ENCODE results near the gene KMT2D. TPM values are rescaled to one million over a fixed set of nuclear protein-coding genes. Genes with fewer than 3 reads are reported as not detected.

KMT2D gene
- total and polyA plus RNA-seq, 5 donors from 2014 or later: 5.2 to 149 (median 6.7) TPM

Other genes with a start within 250 kb of the KMT2D start
- 9.1 TPM for gene CACNB3, start 242.3 kb downstream of the KMT2D start, total RNA-seq
- gene CACNB3, start 242.3 kb downstream of the KMT2D start, polyA plus RNA-seq: 1 to 10 TPM in 2 of 4 donors, under 1 TPM in 2; 0.32 to 2.3 (median 0.83) TPM
- 96.3 TPM for gene DDX23, start 208.6 kb downstream of the KMT2D start, total RNA-seq
- gene DDX23, start 208.6 kb downstream of the KMT2D start, polyA plus RNA-seq: 10 to 100 TPM; 30.5 to 40.4 (median 34.7) TPM
- gene RND1, start 194.9 kb downstream of the KMT2D start, total RNA-seq: 7.3 TPM
- under 1 TPM; 0.13 to 0.63 (median 0.42) TPM for gene RND1, start 194.9 kb downstream of the KMT2D start, polyA plus RNA-seq
- 55.6 TPM for gene FKBP11, start 135.3 kb downstream of the KMT2D start, total RNA-seq
- gene FKBP11, start 135.3 kb downstream of the KMT2D start, polyA plus RNA-seq: 10 to 100 TPM; 56.5 to 79.7 (median 77.0) TPM
- gene ARF3, start 103.3 kb downstream of the KMT2D start, total RNA-seq: 79.4 TPM
- 10 to 100 TPM; 21.2 to 30.5 (median 23.6) TPM for gene ARF3, start 103.3 kb downstream of the KMT2D start, polyA plus RNA-seq
- 1.6 TPM for gene WNT10B, start 89.1 kb downstream of the KMT2D start, total RNA-seq
- gene WNT10B, start 89.1 kb downstream of the KMT2D start, polyA plus RNA-seq: not detected
- gene WNT1, start 82.5 kb downstream of the KMT2D start, total RNA-seq: 0.62 TPM
- gene WNT1, start 82.5 kb downstream of the KMT2D start, polyA plus RNA-seq: under 1 TPM in 1 of 4 donors, not detected in 3; 0.39 TPM
- 0.39 TPM for gene DDN, start 61.4 kb downstream of the KMT2D start, total RNA-seq
- not detected for gene DDN, start 61.4 kb downstream of the KMT2D start, polyA plus RNA-seq
- 51.3 TPM for gene PRKAG1, start 42.0 kb downstream of the KMT2D start, total RNA-seq
- 10 to 100 TPM; 59.3 to 83.8 (median 64.9) TPM for gene PRKAG1, start 42.0 kb downstream of the KMT2D start, polyA plus RNA-seq
- gene RHEBL1, start 9.2 kb upstream of the KMT2D start, total RNA-seq: 6.0 TPM
- gene RHEBL1, start 9.2 kb upstream of the KMT2D start, polyA plus RNA-seq: 10 to 100 TPM; 11.7 to 19.5 (median 15.8) TPM
- gene DHH, start 34.0 kb upstream of the KMT2D start, total RNA-seq: 0.27 TPM
- gene DHH, start 34.0 kb upstream of the KMT2D start, polyA plus RNA-seq: not detected
- gene LMBR1L, start 50.1 kb upstream of the KMT2D start, total RNA-seq: 315 TPM
- 10 to 100 TPM; 59.0 to 71.9 (median 62.2) TPM for gene LMBR1L, start 50.1 kb upstream of the KMT2D start, polyA plus RNA-seq
- 174 TPM for gene TUBA1B, start 70.6 kb upstream of the KMT2D start, total RNA-seq
- 100 to 1,000 TPM; 445 to 648 (median 513) TPM for gene TUBA1B, start 70.6 kb upstream of the KMT2D start, polyA plus RNA-seq
- 213 TPM for gene TUBA1A, start 128.3 kb upstream of the KMT2D start, total RNA-seq
- gene TUBA1A, start 128.3 kb upstream of the KMT2D start, polyA plus RNA-seq: 100 to 1,000 TPM; 249 to 298 (median 265) TPM
- 41.4 TPM for gene TUBA1C, start 204.3 kb upstream of the KMT2D start, total RNA-seq
- 10 to 100 TPM; 50.0 to 64.0 (median 56.3) TPM for gene TUBA1C, start 204.3 kb upstream of the KMT2D start, polyA plus RNA-seq
- not detected for gene PRPH, start 234.4 kb upstream of the KMT2D start, total RNA-seq
- under 1 TPM in 1 of 4 donors, not detected in 3; 0.24 TPM for gene PRPH, start 234.4 kb upstream of the KMT2D start, polyA plus RNA-seq

All from CD4-positive, CD25-positive, alpha-beta regulatory T cell (primary cell).